HG03039 (cell line): Measurements from ENCODE around the gene PPP3R1.

Experiments used
- ATAC-seq: cut with Tn5 transposase; IDR thresholded peaks from one replicate; pipeline ENCODE4 v1.9.1; 2021; ENCODE audit warnings: mild to moderate bottlenecking, moderate library complexity; ENCODE audit not compliant: unreplicated experiment

The PPP3R1 gene

DNA sequence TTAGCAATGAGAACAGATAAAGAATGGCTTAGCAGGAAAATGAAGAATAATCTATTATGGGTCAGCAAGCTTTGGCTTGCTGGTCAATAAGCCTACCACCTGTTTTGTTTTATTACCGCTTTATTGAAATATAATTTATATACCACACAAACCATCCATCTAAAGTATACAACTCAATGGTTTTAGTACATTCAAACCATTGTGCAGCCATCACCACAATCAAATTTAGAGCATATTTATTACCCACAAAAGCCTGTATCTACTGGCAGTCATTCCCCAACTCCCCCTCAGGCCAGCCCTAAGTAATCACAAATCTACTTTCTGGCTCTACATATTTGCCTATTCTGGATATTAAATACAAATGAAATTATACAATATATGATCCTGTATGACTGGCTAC is 17.2 kb downstream of the PPP3R1 start:
- no peak for ATAC-seq

DNA sequence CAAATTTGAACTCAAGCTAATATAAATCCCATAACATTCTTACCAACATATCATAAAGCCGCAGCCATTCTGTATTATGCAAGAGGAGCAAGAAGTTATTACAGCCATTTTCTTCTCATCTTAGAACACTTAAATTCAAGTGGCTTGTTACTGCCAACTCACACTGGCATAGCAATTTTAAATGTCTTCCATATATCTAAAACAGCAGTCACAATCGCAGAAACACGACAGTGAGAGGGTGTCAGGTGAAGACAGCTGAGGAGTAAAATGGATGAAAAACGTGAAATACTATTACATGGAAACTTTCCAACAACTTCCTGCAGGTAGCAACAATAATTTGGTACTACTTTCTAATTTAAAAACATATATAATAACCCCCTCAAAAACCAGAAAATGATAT is 17.9 kb downstream of the PPP3R1 start:
- ATAC-seq: no peak

DNA sequence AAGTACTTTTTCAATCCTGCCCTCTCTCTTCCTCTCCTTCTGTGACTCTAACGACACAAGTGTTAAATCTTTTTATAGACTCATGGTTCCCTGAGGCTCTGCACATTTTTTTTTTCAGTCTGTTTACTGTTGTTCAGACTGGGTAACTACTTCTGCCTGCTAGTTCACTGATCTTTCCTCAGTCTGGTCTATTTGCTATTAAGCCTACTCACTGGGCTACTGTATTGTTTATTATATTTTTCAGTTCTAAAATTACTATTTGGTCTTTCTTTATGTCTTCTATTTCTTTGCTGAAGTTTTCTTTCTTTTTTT is 21.3 kb downstream of the PPP3R1 start:
- no peak for ATAC-seq

DNA sequence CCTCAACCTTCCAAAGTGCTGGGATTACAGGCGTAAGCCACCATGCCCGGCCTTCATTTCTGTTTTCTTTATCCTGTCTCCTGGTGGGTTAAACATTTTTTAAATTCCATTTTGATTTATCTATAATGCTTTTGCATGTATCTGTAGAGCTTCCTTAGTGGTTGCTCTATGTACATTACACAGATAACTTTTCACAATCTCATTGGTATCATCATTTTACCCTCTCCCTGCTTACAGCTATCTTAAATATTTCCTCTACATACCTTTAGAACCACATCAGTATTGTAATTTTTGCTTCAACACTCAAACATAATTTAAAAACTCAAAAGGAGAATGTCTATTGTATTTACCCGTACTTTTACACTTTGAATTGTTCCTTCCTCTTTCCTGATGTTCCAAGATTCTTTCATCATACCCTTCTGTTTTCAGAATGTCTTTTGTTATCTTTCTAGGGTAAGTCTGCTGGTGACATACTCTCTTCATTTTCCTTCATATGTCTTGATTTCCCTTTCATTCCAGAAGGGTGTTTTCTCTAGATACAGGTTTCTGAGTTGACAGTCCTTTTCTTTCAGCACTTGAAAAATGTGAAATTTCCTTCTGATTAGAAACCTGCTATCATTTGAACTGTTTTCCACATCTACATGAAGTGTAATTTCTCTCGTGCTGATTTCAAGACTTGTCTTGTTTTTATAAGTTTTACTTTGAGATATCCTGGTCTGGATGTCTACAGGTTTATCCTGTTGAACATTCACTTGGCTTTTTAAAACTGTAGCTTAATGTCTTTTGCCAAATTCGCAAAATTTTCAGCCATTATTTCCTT is 21.9 kb downstream of the PPP3R1 start:
- no peak for ATAC-seq

DNA sequence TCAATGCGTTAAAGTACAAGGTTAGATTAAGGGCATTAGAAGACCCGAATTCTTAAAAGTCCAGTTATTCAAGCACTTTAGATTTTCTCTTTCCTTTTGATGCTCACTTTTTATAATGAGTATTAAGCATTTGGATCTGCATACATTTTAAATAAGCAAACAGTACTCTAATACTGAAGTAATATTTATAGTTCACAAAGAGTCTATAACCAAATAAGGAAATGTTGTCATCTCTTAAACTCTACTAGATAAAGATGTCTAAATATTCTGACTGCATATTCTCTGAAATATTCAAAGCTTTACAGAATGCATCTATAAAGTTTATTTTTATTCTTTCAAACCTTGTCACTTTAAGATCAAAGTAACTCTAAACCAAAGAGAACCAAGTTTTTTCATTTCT is 25.5 kb downstream of the PPP3R1 start:
- no peak for ATAC-seq

DNA sequence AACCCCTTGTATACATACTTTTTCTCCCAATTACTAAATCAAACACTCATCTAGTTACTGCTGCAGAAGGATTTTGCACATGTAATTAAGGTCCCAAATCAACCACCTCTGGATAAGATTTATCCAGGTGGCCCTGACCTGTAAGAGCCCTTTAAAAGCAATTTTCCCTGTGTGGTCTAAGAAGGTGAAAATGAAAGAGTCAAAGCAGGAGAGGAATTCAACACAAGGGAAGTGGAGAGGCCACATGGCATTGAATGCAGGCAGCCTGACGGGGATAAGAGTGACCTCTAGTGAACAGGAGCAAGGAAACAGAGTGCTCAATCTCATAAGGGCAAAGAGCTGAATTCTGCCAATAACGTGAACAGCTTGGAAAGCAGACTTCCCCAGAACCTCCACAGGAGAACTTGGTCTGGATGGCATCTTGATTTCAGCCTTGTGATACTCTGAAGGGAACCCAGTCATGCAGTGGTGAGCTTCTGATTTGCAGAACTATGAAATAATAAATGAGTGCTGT is 27.2 kb downstream of the PPP3R1 start:
- ATAC-seq: no peak

DNA sequence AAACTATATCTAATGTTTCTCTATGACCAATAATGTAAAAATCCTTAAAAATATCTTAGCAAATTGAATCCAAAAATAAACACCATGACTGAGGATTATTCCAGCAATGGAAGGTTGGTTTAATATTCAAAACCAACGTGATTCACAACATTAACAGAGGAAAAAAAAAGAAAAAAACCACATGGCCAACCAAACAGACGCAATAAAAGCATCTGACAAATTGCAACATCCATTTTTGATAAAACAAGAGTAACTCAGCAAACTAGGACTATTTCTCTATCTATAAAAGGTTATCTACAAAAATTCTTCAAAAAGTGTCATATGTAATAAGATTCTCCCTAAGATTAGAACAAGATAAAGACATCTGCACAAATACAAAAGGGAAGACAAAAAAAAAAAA is 28.9 kb downstream of the PPP3R1 start:
- ATAC-seq: no peak

DNA sequence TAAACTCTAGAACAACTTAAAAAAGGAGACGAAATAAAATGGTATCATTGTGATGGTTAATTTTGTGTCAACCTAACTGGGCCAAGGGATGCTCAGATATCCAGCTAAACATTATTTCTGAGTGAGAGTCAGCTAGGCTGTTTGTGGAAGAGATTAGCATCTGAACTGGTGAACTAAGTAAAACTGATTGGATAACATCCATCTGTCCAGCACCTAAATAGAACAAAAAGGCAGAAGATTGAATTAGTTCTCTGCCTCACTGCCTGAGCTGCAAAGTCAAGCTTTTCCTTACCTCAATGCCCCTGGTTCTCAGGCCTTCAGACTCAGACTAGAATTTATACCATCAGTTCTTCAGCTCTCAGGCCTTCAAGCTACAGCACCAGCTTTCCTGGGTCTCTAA is 30.0 kb downstream of the PPP3R1 start:
- no peak for ATAC-seq

DNA sequence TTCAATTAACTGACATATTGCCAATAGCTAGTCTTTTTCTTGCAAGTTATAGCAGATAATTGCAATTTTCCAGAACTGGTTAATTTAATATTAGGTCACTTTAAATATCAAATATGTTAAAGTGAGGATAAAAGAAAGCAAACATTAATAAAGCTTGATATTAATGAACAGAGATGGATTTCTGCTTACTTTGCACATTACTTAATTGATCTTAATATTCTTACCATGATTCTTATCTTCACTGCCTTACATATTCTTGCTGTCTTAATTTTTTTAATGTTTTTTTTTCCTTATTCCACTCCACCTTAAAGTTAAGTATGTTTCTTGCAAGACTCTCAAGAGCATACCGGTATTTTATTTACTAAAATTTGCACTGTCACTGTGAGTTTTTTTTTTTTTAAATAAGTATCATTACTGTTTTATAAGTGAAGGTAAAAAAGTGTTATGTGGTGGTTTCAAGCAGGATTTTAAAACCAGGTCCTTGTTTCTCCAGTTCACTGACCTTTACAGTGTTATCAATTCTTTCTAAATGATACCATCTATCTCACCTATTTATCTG is 33.9 kb downstream of the PPP3R1 start:
- no peak for ATAC-seq

DNA sequence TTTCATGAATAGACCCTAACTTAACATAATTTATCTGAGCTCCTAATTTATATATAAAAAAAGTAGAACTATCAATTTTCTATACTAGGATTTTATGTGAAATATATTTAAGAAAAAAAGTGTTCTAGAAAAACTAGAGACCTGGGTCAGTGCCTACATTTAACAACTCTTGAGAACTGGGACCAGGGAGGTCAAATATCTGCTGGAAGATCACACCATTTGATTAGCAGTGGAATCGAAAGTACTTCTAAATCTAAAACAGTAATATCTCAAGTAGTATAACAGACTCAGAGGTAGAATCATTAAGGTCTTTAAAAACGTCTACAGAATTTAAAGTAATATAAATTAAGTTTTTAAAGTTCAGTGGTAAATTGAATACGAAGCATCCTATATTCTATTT is 34.6 kb downstream of the PPP3R1 start:
- no peak for ATAC-seq

DNA sequence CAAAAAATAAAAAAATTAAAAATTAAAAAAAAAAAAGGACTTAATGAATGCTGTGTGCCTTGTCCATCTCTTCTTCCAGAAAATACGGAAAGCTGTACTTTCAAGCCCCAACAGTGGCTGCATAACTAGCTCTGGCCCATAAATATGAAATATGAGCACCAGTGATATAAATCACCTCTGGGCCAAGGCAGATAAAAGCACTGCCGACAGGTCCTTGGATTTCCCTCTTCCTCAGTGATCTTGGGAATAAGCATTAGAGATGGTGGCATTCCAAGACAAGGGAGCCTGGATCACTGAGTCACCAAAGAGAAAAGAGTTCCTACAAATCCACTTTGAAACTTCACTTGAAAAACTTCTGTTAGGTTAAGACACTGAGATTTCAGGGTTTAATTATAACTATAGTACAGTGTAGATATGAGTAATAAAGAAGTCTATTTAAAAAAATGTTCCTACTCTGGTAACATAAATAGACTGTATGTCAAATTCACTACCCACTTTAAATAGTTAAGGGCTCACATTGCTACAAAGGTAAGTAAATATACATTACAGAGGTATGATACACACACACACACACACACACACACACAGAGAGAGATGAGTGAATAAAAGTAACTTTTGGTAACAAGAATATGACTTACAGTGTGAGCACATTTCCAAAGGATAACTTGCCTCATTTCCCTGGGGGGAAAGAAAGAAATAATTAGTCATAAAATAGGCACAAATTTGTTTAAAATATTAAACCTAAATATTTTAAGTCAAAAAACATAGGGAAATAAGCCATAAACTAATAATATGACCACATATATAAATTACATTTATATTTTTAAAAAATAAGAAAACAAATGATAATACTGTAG is 35.6 kb downstream of the PPP3R1 start:
- no peak for ATAC-seq

DNA sequence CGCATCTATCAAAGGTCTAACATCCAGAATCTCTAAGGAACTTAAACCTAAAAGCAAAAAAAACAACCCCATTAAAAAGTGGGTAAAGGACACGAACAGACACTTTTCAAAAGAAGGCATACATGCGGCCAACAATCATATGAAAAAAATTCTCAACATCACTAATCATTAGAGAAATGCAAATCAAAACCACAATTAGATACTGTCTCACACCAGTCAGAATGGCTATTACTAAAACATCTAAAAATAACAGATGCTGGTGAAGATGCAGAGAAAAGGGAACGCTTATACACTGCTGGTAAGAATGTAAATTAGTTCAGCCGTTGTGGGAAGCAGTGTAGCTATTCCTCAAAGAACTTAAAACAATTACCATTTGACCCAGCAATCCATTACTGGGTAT is 38.0 kb downstream of the PPP3R1 start:
- peak; percentile 65 for ATAC-seq

DNA sequence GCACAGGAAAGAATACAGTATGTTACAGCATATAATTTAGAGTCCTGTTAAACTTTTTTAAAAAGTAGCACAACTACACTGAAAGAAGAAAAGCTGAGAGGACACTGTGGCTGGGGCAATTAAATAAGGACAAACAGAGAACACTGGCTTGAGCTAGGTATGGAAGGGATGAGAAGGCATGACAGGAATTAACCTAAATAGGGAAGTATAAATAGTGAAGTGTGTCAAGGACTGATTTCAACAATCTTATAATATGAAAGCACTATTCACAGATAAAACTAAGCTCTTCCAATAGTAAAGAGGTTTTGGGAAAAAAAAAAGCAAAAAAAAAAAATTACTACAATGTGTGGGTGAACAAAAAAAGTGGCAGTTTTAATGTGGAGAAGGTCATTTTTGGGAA is 45.5 kb downstream of the PPP3R1 start:
- ATAC-seq: no peak

DNA sequence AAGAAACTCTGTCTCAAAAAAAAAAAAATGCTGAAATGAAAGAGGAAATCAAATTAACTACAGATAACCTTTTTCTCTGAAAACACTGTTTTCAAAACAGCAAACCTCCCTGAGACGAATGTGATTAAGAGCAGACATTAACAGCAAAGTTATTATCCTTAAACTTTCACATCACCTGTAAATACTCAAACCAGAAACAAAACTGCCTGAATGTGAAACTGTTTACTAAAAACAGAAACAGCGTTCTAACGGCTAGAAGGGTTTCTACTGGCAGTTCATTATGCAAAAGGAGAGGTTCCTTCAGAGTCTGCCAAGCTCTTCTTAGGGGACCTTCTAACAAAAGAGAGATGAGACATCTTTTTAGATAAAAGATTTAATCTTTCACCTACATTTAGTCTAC is 48.7 kb downstream of the PPP3R1 start:
- peak; percentile 97 for ATAC-seq

DNA sequence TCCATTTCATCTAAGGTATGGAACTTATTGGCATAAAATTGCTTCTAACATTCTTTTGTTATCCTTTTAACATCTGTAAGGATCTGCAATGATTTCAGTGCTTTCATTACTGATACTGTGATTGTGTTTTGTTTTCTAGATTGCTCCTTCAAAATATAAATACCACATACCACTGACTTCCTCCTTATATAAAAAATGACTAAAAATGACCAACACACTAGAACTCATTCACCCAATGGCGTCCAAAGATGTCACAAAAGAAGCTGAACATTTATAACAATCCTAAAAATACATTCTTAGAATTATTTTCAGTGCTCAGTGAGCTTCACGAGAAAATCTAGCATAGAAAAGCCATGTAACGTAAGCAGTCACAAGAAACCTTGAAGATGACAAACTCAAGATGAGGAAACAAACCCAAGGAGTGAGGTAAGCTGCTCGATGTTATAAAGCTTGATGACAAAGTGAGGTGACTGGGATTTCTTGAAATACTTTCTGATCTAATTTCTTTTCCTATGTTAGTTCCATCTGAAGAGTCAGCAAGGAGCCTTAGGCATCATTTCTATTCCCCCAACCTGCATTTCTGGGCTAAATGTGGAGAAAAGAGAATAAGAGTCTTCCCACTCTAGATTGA is 52.1 kb downstream of the PPP3R1 start:
- ATAC-seq: no peak

DNA sequence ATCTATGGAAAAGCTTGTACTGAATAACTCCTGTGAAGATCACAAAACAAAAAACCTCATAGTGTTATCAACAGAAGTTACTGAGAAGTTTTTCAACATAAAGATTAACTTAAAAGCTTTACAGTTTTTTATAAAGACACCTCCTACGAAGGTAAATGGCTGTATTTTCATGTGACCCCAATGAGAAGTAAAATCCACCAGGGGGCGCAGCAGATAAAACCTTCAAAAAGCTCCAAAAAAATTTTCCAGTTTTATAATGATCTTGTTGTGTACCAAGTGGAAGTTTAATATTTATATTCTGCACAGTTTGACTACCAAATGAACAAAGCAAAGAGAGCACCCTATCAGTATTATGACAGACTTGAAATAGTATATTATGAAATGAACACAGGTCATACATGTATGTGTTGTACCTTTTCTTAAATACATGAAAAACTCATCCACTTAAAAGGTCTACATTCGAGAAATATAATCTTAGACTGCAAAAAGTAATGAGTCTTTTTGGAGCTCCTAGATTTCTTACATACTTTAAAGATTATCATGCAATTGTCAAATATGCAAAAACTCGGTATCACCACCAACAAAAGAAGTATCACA is 56.1 kb downstream of the PPP3R1 start:
- ATAC-seq: no peak

DNA sequence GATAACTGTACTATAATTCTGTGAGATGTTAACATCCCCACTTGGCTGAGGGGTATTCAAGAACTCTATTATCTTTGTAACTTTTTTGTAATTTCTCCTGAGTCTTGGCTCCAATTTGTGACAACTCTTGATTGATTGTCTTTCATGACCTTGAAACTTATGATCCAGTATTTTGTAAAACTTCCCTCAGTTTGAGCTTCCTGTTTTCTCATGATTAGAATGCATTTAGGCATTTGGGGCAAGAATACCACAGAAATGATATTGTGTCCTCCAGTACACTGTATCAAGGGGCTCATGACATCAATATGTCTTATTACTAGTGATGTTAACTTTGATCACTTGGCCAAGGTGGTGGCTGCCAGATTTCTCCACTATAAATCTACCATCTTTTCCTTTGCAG is 57.2 kb downstream of the PPP3R1 start:
- no peak for ATAC-seq

DNA sequence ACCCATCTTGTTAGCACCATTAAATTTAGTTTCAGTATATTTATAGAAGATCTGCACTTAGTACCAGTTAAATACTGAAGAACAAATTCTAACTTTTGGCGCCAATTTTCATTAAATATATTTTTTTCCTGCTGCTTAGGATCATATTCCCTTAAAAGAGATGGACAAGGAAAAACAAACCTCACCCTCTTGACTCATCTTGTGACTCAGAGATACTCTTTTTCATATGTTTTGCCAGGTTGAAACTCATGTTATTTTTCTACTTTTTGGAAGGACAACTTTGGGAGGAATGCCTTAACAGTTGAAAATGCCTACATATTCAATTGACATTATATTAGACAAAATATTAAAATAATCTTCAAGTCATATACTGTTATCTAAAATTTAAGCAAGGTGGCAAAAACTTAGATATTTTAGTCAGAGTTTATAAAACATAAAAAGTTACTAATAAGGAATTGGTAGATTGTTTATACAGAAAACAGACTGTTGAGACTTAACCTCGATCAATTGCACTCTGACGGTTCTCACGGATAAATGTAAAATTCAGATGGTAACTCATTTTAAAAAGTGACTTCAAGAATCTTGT is 58.5 kb downstream of the PPP3R1 start:
- ATAC-seq: no peak

DNA sequence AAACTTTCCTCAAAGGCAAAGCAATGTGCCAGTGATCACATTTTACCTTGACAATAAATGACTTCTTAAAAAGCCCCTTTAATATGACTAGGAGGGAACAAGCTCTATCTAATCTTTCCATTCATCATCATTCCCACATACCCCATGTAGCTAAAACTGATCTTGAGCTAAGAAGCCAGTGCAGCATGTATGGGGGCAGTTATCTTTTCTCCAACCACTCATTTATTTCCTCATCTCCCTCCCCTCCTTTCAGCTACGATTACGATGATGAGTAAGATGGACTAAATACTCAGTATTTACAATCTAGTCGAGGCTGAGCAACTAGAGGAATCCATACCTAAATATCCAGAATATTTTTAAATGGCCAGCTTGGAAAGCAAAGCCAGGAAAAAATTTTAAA is 59.2 kb downstream of the PPP3R1 start:
- ATAC-seq: no peak

DNA sequence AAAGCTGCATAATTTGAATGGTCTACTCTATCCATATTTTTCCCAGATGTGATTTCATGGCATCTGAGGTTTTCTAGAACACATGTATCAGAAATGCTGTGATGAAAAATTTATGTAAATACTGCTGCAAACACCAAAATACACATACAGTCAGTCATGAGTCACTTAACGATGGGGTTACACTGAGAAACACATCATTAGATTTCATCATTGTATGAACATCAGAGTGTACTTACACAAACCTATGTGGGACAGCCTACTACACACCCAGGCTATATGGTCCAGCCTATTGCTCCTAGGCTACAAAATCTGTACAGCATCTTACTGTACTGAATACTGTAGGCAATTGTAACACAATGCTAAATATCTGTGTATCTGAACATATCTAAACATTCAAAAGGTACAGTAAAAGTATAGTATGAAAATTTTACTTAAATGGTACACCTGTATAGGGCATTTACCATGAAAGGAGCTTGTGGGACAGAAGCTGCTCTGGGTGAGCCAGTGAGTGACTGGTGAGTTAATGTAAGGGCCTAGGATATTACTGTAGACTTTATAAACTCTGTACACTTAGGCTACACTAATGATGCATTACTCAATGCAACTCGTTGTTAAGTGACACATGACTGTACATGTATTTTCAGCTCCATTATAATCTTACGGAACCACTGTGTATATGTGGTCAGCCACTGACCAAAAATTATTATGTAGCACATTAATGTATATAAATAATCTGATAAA is 61.2 kb downstream of the PPP3R1 start:
- ATAC-seq: no peak
